H1 (cell line): Measurements from ENCODE around the gene CDH19. TPM values are rescaled to one million over a fixed set of nuclear protein-coding genes. Genes with fewer than 3 reads are reported as not detected.

Source experiments
- ASH2L ChIP-seq: fragments of 200-600, 300-600 bp; sonication (generic); IDR thresholded peaks from one replicate; pipeline ENCODE4 v1.7.1; 2017; ENCODE audit warnings: low read length
- CHD2 ChIP-seq: IDR thresholded peaks from 2 replicates; pipeline ENCODE4 v1.6.1; 2012; ENCODE audit warnings: low read length, improper control_type of control experiment
- CHD7 ChIP-seq: fragments of 300-600 bp; sonication (generic); IDR thresholded peaks from 2 replicates; pipeline ENCODE4 v1.7.1; 2012; ENCODE audit warnings: low read length, moderate library complexity, mild to moderate bottlenecking, inconsistent platforms; ENCODE audit not compliant: insufficient replicate concordance
- CREB1 ChIP-seq: IDR thresholded peaks from 2 replicates; pipeline ENCODE4 v1.6.1; 2012; ENCODE audit warnings: inconsistent platforms
- GTF2F1 ChIP-seq: IDR thresholded peaks from 2 replicates; pipeline ENCODE4 v1.6.1; 2012; ENCODE audit warnings: low read depth, low read length, improper control_type of control experiment, borderline replicate concordance
- HDAC6 ChIP-seq: IDR thresholded peaks from one replicate; pipeline ENCODE4 v1.7.1; 2012; ENCODE audit warnings: low read depth, mild to moderate bottlenecking, inconsistent platforms, low read length, moderate library complexity
- JUND ChIP-seq: IDR thresholded peaks from 2 replicates; pipeline ENCODE4 v1.6.1; 2011; ENCODE audit warnings: mild to moderate bottlenecking, improper control_type of control experiment, low read length
- POLR2AphosphoS5 ChIP-seq: IDR thresholded peaks from 2 replicates; pipeline ENCODE4 v1.6.1; 2011; ENCODE audit warnings: low read depth, low read length
- RFX5 ChIP-seq: IDR thresholded peaks from 2 replicates; pipeline ENCODE4 v1.6.1; 2011; ENCODE audit warnings: low read depth, low read length, improper control_type of control experiment, borderline replicate concordance
- RXRA ChIP-seq: IDR thresholded peaks from 2 replicates; pipeline ENCODE4 v1.6.1; 2011; ENCODE audit warnings: low read depth, mild to moderate bottlenecking, low read length, moderate library complexity; ENCODE audit not compliant: insufficient read depth
- SAP30 ChIP-seq: fragments of 300-600 bp; sonication (generic); IDR thresholded peaks from 2 replicates; pipeline ENCODE4 v1.7.1; 2012; ENCODE audit warnings: low read length, moderate library complexity, mild to moderate bottlenecking, inconsistent platforms; ENCODE audit not compliant: insufficient read depth, insufficient replicate concordance
- TEAD4 ChIP-seq: IDR thresholded peaks from 2 replicates; pipeline ENCODE4 v1.6.1; 2012; ENCODE audit warnings: low read depth, low read length, inconsistent platforms, mixed read lengths
- YY1 ChIP-seq: IDR thresholded peaks from 2 replicates; pipeline ENCODE4 v1.6.1; 2011; ENCODE audit warnings: low read depth, mild to moderate bottlenecking, low read length
- polyA plus RNA-seq, 7 experiments: library from polyadenylated mRNA; depleted of rRNA in 3 of 7; stranded (reverse) in 5 of 7; unstranded in 2 of 7; fragments of >200 nt in 5 of 7; fragments of 200-250 nt in 2 of 7; gene quantifications; 1 replicate in 5 of 7; 2 replicates in 1 of 7; 4 replicates in 1 of 7; pipeline versions ENCODE4 v1.2.1 to v1.2.3, GENCODE V29; 2011 to 2013; ENCODE audit warnings: missing spikeins in 2 of 7, mixed read lengths in 2 of 7
- total RNA-seq: library from RNA; stranded (reverse); fragmentation: NEBNext Ultra II Directional; extraction: Animal tissue kit (Norgen Biotek cat#: 25700); gene quantifications from 2 replicates; pipeline ENCODE4 v1.2.1, GENCODE V29; 2021

Gene CDH19
- total and polyA plus RNA-seq, 2 of the 8 experiments (the other 6 are each of a cell fraction or from before 2014, with no cell fraction given) = not detected

- TF ChIP-seq CHD7 (no peak), ASH2L (no peak), JUND (no peak), HDAC6 (no peak), YY1 (no peak), RXRA (no peak), CHD2 (no peak), POLR2AphosphoS5 (no peak), CREB1 (no peak), RFX5 (no peak), TEAD4 (no peak), SAP30 (no peak), GTF2F1 (no peak)
These were observed 3.7 kb upstream of the CDH19 start (continued) for GRCh38 chr18:66607632-66608031.
